Activated CD8-positive, alpha-beta T cell treated with anti-CD3 and anti-CD28 coated beads, Interleukin-2, amount 10 ng/mL, durations not matched to agents 7 days and 5 days (primary cell): ENCODE results near the gene BMP15. TPM values are rescaled to one million over a fixed set of nuclear protein-coding genes. Genes with fewer than 3 reads are reported as not detected.

Source experiments
- ATAC-seq: fragments of 150-1000 bp; cut with Tn5 transposase; one replicate; pipeline ENCODE4 v1.10.0; 2021; ENCODE audit warnings: moderate library complexity
- CTCF ChIA-PET: fragments of 350-600 bp; sonication (Branson Sonifier 250); formaldehyde crosslinking; loops from one replicate; lab custom pipeline; 2021; ENCODE audit warnings: antibody characterized with exemption; lab: Charles Lee
- POLR2A ChIA-PET: fragments of 350-600 bp; sonication (Branson Sonifier 250); formaldehyde crosslinking; loops from one replicate; lab custom pipeline; 2021; ENCODE audit warnings: antibody characterized with exemption; lab: Charles Lee
- DNase-seq: peaks from one replicate; pipeline ENCODE4 v3.0.0-alpha.2; 2020
- H3K27ac Mint-ChIP-seq: one replicate; pipeline ENCODE4 v1.8.0; 2021; ENCODE audit warnings: mild to moderate bottlenecking, mixed read lengths
- H3K27me3 Mint-ChIP-seq: one replicate; pipeline ENCODE4 v1.8.0; 2021; ENCODE audit warnings: low read depth, mixed read lengths
- H3K36me3 Mint-ChIP-seq: one replicate; pipeline ENCODE4 v1.8.0; 2021; ENCODE audit warnings: low read depth, mixed read lengths
- H3K4me1 Mint-ChIP-seq: one replicate; pipeline ENCODE4 v1.8.0; 2021; ENCODE audit warnings: low read depth, mixed read lengths
- H3K4me3 Mint-ChIP-seq: one replicate; pipeline ENCODE4 v1.8.0; 2021; ENCODE audit warnings: mild to moderate bottlenecking, mixed read lengths
- H3K9me3 Mint-ChIP-seq: one replicate; pipeline ENCODE4 v1.8.0; 2022; ENCODE audit warnings: mixed read lengths; ENCODE audit not compliant: insufficient read depth
- total RNA-seq, 2 experiments: library from RNA; stranded (reverse); gene quantifications; one replicate each; pipeline ENCODE4 v1.2.3, GENCODE V29; 2021

Gene BMP15
- total RNA-seq, 2 experiments from 2014 or later = not detected

- no peak overlapping the region for H3K4me3 Mint-ChIP-seq
- ATAC-seq (no peak), DNase-seq (no peak)
- POLR2A ChIA-PET = no interaction called here
- H3K27ac Mint-ChIP-seq = no peak overlapping the region
- peaks cover 3% of the 10 kb centered on the region for H3K27me3 Mint-ChIP-seq
- H3K36me3 Mint-ChIP-seq = no peaks in the 10 kb centered on the region
- no peaks in the 10 kb centered on the region for H3K9me3 Mint-ChIP-seq
- CTCF ChIA-PET = no interaction called here
- peaks cover 11% of the 10 kb centered on the region for H3K4me1 Mint-ChIP-seq
Observed at GRCh38 chrX:50913520-50913919, 3.0 kb downstream of the BMP15 start.

- H3K36me3 Mint-ChIP-seq = no peaks in the 10 kb centered on the region
- ChIA-PET POLR2A (no interaction called here), CTCF (no interaction called here)
- no peak overlapping the region for H3K4me3 Mint-ChIP-seq
- no peak overlapping the region for H3K27ac Mint-ChIP-seq
- no peaks in the 10 kb centered on the region for H3K4me1 Mint-ChIP-seq
- no peak for DNase-seq
- ATAC-seq = no peak
- no peaks in the 10 kb centered on the region for H3K27me3 Mint-ChIP-seq
- H3K9me3 Mint-ChIP-seq = no peaks in the 10 kb centered on the region
Observed at GRCh38 chrX:50920132-50920531, 9.6 kb downstream of the BMP15 start.

GRCh38 chrX:50927127-50927526, 16.6 kb downstream of the BMP15 start:
- Mint-ChIP-seq H3K36me3 (no peaks in the 10 kb centered on the region), H3K27ac (no peak overlapping the region), H3K27me3 (peaks cover 2% of the 10 kb centered on the region), H3K4me3 (no peak overlapping the region), H3K4me1 (no peaks in the 10 kb centered on the region), H3K9me3 (no peaks in the 10 kb centered on the region)
- ATAC-seq (no peak), DNase-seq (no peak)
- POLR2A ChIA-PET = no interaction called here
- CTCF ChIA-PET = no interaction called here

- Mint-ChIP-seq H3K4me3 (no peak overlapping the region), H3K36me3 (no peaks in the 10 kb centered on the region), H3K27ac (no peak overlapping the region), H3K9me3 (no peaks in the 10 kb centered on the region), H3K4me1 (no peaks in the 10 kb centered on the region), H3K27me3 (no peaks in the 10 kb centered on the region)
- ATAC-seq (no peak), DNase-seq (peak; percentile 19)
- CTCF ChIA-PET = interaction anchor here (1.4 kb wide), 1 partner anchor 250 kb away, joined by 4 read pairs; no protein-coding TSS in a partner anchor
- POLR2A ChIA-PET = no interaction called here
Observed at GRCh38 chrX:50941638-50942037, 31.1 kb downstream of the BMP15 start.

GRCh38 chrX:50942471-50942870, 31.9 kb downstream of the BMP15 start:
- ATAC-seq (no peak), DNase-seq (no peak)
- Mint-ChIP-seq H3K27me3 (no peaks in the 10 kb centered on the region), H3K9me3 (no peaks in the 10 kb centered on the region), H3K4me1 (no peaks in the 10 kb centered on the region), H3K36me3 (no peaks in the 10 kb centered on the region), H3K4me3 (no peak overlapping the region), H3K27ac (no peak overlapping the region)
- POLR2A ChIA-PET = no interaction called here
- CTCF ChIA-PET = interaction anchor here (1.4 kb wide), 1 partner anchor 251 kb away, joined by 4 read pairs; no protein-coding TSS in a partner anchor

- Mint-ChIP-seq H3K9me3 (no peaks in the 10 kb centered on the region), H3K27me3 (no peaks in the 10 kb centered on the region), H3K4me3 (no peak overlapping the region), H3K27ac (no peak overlapping the region), H3K36me3 (no peaks in the 10 kb centered on the region), H3K4me1 (no peaks in the 10 kb centered on the region)
- ChIA-PET POLR2A (no interaction called here), CTCF (no interaction called here)
- DNase-seq (no peak), ATAC-seq (no peak)
Observed at GRCh38 chrX:50952406-50952805, 41.9 kb downstream of the BMP15 start.

- POLR2A ChIA-PET = no interaction called here
- ATAC-seq (no peak), DNase-seq (no peak)
- no peaks in the 10 kb centered on the region for H3K27me3 Mint-ChIP-seq
- H3K4me1 Mint-ChIP-seq = no peaks in the 10 kb centered on the region
- H3K27ac Mint-ChIP-seq = no peak overlapping the region
- CTCF ChIA-PET = no interaction called here
- H3K9me3 Mint-ChIP-seq = no peaks in the 10 kb centered on the region
- H3K36me3 Mint-ChIP-seq = no peaks in the 10 kb centered on the region
- no peak overlapping the region for H3K4me3 Mint-ChIP-seq
Observed at GRCh38 chrX:50953832-50954231, 43.3 kb downstream of the BMP15 start.

GRCh38 chrX:50962156-50962555, 51.6 kb downstream of the BMP15 start:
- Mint-ChIP-seq H3K9me3 (no peaks in the 10 kb centered on the region), H3K4me1 (no peaks in the 10 kb centered on the region), H3K4me3 (no peak overlapping the region), H3K27ac (no peak overlapping the region), H3K27me3 (no peaks in the 10 kb centered on the region), H3K36me3 (no peaks in the 10 kb centered on the region)
- POLR2A ChIA-PET = no interaction called here
- CTCF ChIA-PET = no interaction called here
- no peak for ATAC-seq
- DNase-seq = no peak

GRCh38 chrX:50963842-50964241, 53.3 kb downstream of the BMP15 start:
- H3K4me3 Mint-ChIP-seq = no peak overlapping the region
- ChIA-PET POLR2A (no interaction called here), CTCF (no interaction called here)
- H3K4me1 Mint-ChIP-seq = no peaks in the 10 kb centered on the region
- no peaks in the 10 kb centered on the region for H3K9me3 Mint-ChIP-seq
- H3K27me3 Mint-ChIP-seq = no peaks in the 10 kb centered on the region
- H3K27ac Mint-ChIP-seq = no peak overlapping the region
- no peak for ATAC-seq
- no peak for DNase-seq
- no peaks in the 10 kb centered on the region for H3K36me3 Mint-ChIP-seq

Other genes starting within 250 kb of the BMP15 start
- gene SHROOM4, start 96.5 kb upstream of the BMP15 start, total RNA-seq = not detected